ENCODE measurements around the gene MTARC2. TPM values are rescaled to one million over a fixed set of nuclear protein-coding genes. Genes with fewer than 3 reads are reported as not detected.

MTARC2 gene
- polyA plus RNA-seq, 1 of the 3 experiments (the other 2 are of a cell fraction), result 6.1 TPM

DNA sequence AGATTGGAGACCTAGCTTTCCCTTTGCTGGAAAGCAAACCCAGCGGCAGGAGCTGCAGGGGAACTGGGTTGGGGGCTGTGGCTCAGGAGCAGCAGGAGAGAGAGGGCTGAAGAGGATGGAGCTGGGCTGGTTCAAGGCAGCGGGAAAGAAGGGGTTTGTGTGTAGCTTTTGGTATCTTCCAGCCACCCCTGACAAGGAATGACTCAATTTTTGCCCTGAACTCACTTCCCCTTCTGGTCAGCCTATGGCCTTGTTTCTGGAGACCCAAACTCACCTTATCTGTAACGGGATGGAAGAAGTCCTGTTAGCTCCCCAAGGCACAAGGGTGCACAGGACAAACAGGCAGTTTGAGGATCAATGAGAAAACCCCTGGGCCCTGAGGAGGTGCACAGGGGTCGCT, 44.8 kb upstream of the MTARC2 start:
- Histone ChIP-seq H3K9me3 (no peaks in the 10 kb centered on the region), H4K20me1 (ENCODE audit: insufficient read depth) (no peaks in the 10 kb centered on the region), H3K4me1 (ENCODE audit: control insufficient read depth in 1 of 2, insufficient read depth in 2 of 2, low read depth in 1 of 2, low read length in 1 of 2) (no peaks in the 10 kb centered on the region; a peak in 1 of 4 replicates), H3K27me3 (ENCODE audit: insufficient read depth) (no peaks in the 10 kb centered on the region), H3K27ac (ENCODE audit: low read depth in 2 of 2, low read length in 1 of 2) (no peak overlapping the region), H3K4me3 (ENCODE audit: low read depth in 2 of 2, low read length in 1 of 2) (no peak overlapping the region), H3F3A (replicated peaks; ENCODE audit: insufficient read depth) (no peaks in the 10 kb centered on the region), H3K9me2 (no peaks in the 10 kb centered on the region), H2AFZ (ENCODE audit: low read depth) (no peak overlapping the region), H3K4me2 (no peak overlapping the region), H3K36me3 (replicated peaks in 1 of 2; ENCODE audit: control insufficient read depth in 1 of 2, insufficient read depth in 2 of 2, low read length in 1 of 2) (no peaks in the 10 kb centered on the region), H3K9ac (no peak overlapping the region), H3K79me2 (ENCODE audit: insufficient read depth) (no peaks in the 10 kb centered on the region)
- 69% methylated on average over 4 of the region's 4 CpGs for WGBS (ENCODE audit: low lambda C conversion rate)
- TF ChIP-seq TEAD4 (IDR thresholded peaks at IDR 0.05; ENCODE audit: borderline replicate concordance, insufficient read depth), result no peak
- no peak for TF ChIP-seq USF2 (IDR thresholded peaks at IDR 0.05; ENCODE audit: borderline replicate concordance, low read depth, low read length)
- CTCF ChIA-PET, result interaction anchor here (0.5 to 4.2 kb wide), 5 partner anchors 12 to 73 kb away, joined by 3 to 16 read pairs (median 7); partner anchors contain the start of gene C1orf115
- POLR2A ChIA-PET, result no interaction called here
- DNase-seq, result no peak

DNA sequence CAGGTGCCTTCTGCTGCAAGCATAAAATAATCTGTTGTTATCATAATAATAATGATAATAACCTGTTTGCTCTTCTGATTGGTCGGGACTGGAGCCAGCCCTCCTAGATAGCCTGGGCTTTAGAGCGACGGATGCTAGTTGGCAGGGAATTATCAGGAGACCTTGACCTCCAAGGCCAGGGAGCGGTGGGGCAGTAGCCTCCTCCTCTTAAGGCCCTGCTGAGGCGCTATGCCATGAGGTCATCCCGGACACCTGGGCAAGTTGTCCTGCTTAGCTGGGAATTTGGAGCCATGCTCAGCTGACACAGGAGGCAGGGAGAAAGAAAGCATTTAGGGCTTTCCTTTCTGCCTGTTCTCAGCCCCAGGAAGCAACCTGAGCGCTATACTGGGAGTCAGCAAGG, 42.3 kb upstream of the MTARC2 start:
- Histone ChIP-seq H3F3A (replicated peaks; ENCODE audit: insufficient read depth) (no peaks in the 10 kb centered on the region), H2AFZ (ENCODE audit: low read depth) (no peak overlapping the region), H4K20me1 (ENCODE audit: insufficient read depth) (no peaks in the 10 kb centered on the region), H3K9me3 (no peaks in the 10 kb centered on the region), H3K4me1 (ENCODE audit: control insufficient read depth in 1 of 2, insufficient read depth in 2 of 2, low read depth in 1 of 2, low read length in 1 of 2) (no peaks in the 10 kb centered on the region; a peak in 1 of 4 replicates), H3K4me3 (ENCODE audit: low read depth in 2 of 2, low read length in 1 of 2) (no peak overlapping the region), H3K79me2 (ENCODE audit: insufficient read depth) (no peaks in the 10 kb centered on the region), H3K9me2 (no peaks in the 10 kb centered on the region), H3K9ac (no peak overlapping the region), H3K4me2 (no peak overlapping the region), H3K36me3 (replicated peaks in 1 of 2; ENCODE audit: control insufficient read depth in 1 of 2, insufficient read depth in 2 of 2, low read length in 1 of 2) (no peaks in the 10 kb centered on the region), H3K27ac (ENCODE audit: low read depth in 2 of 2, low read length in 1 of 2) (no peak overlapping the region), H3K27me3 (ENCODE audit: insufficient read depth) (no peaks in the 10 kb centered on the region)
- TF ChIP-seq, protein P1, sequence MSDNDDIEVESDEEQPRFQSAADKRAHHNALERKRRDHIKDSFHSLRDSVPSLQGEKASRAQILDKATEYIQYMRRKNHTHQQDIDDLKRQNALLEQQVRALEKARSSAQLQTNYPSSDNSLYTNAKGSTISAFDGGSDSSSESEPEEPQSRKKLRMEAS (IDR thresholded peaks at IDR 0.05; ENCODE audit: low read depth), result no peak
- TF ChIP-seq RXRA (IDR thresholded peaks at IDR 0.05; ENCODE audit: borderline replicate concordance, low read depth), result no peak
- no peak for TF ChIP-seq TEAD4 (IDR thresholded peaks at IDR 0.05; ENCODE audit: borderline replicate concordance, insufficient read depth)
- TF ChIP-seq TAF1 (IDR thresholded peaks at IDR 0.05; ENCODE audit: borderline replicate concordance, low read depth, low read length), result no peak
- TF ChIP-seq RCOR1 (IDR thresholded peaks at IDR 0.05; ENCODE audit: low read length), result no peak
- TF ChIP-seq SIN3A (IDR thresholded peaks at IDR 0.05; ENCODE audit: borderline replicate concordance, low read depth, low read length), result no peak
- no peak for TF ChIP-seq MEF2A (IDR thresholded peaks at IDR 0.05; ENCODE audit: borderline replicate concordance, low read depth)
- TF ChIP-seq GATA2 (CRISPR knock-in tag; IDR thresholded peaks at IDR 0.05), result no peak
- TF ChIP-seq ZBTB33 (IDR thresholded peaks at IDR 0.05; ENCODE audit: borderline replicate concordance, low read depth), result no peak
- no peak for TF ChIP-seq FOXM1 (IDR thresholded peaks at IDR 0.05; ENCODE audit: low read depth)
- no peak for TF ChIP-seq EZH2phosphoT487 (IDR thresholded peaks at IDR 0.05; ENCODE audit: borderline replicate concordance, low read depth)
- TF ChIP-seq ELF1 (IDR thresholded peaks at IDR 0.05), result no peak
- no peak for TF ChIP-seq EP300 (IDR thresholded peaks at IDR 0.05; ENCODE audit: borderline replicate concordance in 1 of 2, low read depth in 1 of 2, low read length in 1 of 2)
- WGBS (ENCODE audit: low lambda C conversion rate), result 93% methylated on average over 3 of the region's 7 CpGs
- CTCF ChIA-PET, result interaction anchor here (0.8 to 1.5 kb wide), 2 partner anchors 15 to 29 kb away, joined by 3 to 5 read pairs; no protein-coding TSS in a partner anchor
- DNase-seq, result no peak
- POLR2A ChIA-PET, result no interaction called here
